ENCODE data around the gene RCBTB1. TPM values are rescaled to one million over a fixed set of nuclear protein-coding genes. Genes with fewer than 3 reads are reported as not detected.

The RCBTB1 gene
- total RNA-seq, 1 experiment from 2014 or later = 14.8 TPM

GRCh38 chr13:49532593-49532992 is 52.8 kb downstream of the RCBTB1 start:
- H3K27ac ChIP-seq (ENCODE audit: low read length) = no peak overlapping the region
- H3K4me1 ChIP-seq (ENCODE audit: control insufficient read depth, insufficient read depth, low read length) = no peaks in the 10 kb centered on the region
- H3K27me3 ChIP-seq (ENCODE audit: control insufficient read depth, insufficient read depth, low read length) = no peaks in the 10 kb centered on the region
- intact Hi-C loops (cut with micrococcal nuclease; ENCODE audit: unreplicated experiment) = no loop called here
- H3K9me3 ChIP-seq (ENCODE audit: control insufficient read depth, insufficient read depth, low read depth, low read length) = no peaks in the 10 kb centered on the region
- no peaks in the 10 kb centered on the region; the same call in 1 of the 2 replicates for H3K36me3 ChIP-seq (ENCODE audit: control insufficient read depth, insufficient read depth, low read length)
- in situ Hi-C loops (cut with HindIII; ENCODE audit: low pct_unique_long_range_greater_than_20kb, low sequenced_read_pairs) = no loop called here
- H3K4me3 ChIP-seq (ENCODE audit: low read depth in 2 of 2, low read length in 2 of 2) = no peak overlapping the region
- ATAC-seq (no peak), DNase-seq (ENCODE audit: low read depth, low spot score) (no peak)
- ChIA-PET POLR2A (no interaction called here), CTCF (no interaction called here)
- TF ChIP-seq REST (IDR thresholded peaks at IDR 0.05; ENCODE audit: insufficient read depth in 1 of 2, low read depth in 2 of 2, low read length in 1 of 2) = no peak
- TF ChIP-seq TCF7L2 (IDR thresholded peaks at IDR 0.05; ENCODE audit: low read depth, low read length) = no peak
- no peak for TF ChIP-seq SIN3A (IDR thresholded peaks at IDR 0.05; ENCODE audit: borderline replicate concordance, insufficient read depth, low read depth, low read length)
- no TSS peak for BruUV-seq (replicated peaks)

GRCh38 chr13:49530457-49530856 is 54.9 kb downstream of the RCBTB1 start:
- Histone ChIP-seq H3K9me3 (ENCODE audit: control insufficient read depth, insufficient read depth, low read depth, low read length) (no peaks in the 10 kb centered on the region), H3K36me3 (ENCODE audit: control insufficient read depth, insufficient read depth, low read length) (no peaks in the 10 kb centered on the region; the same call in 1 of the 2 replicates), H3K4me3 (ENCODE audit: low read depth in 2 of 2, low read length in 2 of 2) (no peak overlapping the region), H3K4me1 (ENCODE audit: control insufficient read depth, insufficient read depth, low read length) (no peaks in the 10 kb centered on the region), H3K27me3 (ENCODE audit: control insufficient read depth, insufficient read depth, low read length) (no peaks in the 10 kb centered on the region), H3K27ac (ENCODE audit: low read length) (no peak overlapping the region)
- TF ChIP-seq TCF7L2 (IDR thresholded peaks at IDR 0.05; ENCODE audit: low read depth, low read length) = no peak
- TF ChIP-seq CTCF (IDR thresholded peaks at IDR 0.05) = no peak
- TF ChIP-seq REST (IDR thresholded peaks at IDR 0.05; ENCODE audit: insufficient read depth in 1 of 2, low read depth in 2 of 2, low read length in 1 of 2) = no peak
- TF ChIP-seq POLR2AphosphoS5 (IDR thresholded peaks at IDR 0.05; ENCODE audit: low read depth, low read length) = no peak
- no peak for TF ChIP-seq SIN3A (IDR thresholded peaks at IDR 0.05; ENCODE audit: borderline replicate concordance, insufficient read depth, low read depth, low read length)
- ATAC-seq (no peak), DNase-seq (ENCODE audit: low read depth, low spot score) (no peak)
- intact Hi-C loops (cut with micrococcal nuclease; ENCODE audit: unreplicated experiment) (no loop called here), in situ Hi-C loops (cut with HindIII; ENCODE audit: low pct_unique_long_range_greater_than_20kb, low sequenced_read_pairs) (no loop called here)
- ChIA-PET CTCF (no interaction called here), POLR2A (no interaction called here)
- no TSS peak for BruUV-seq (replicated peaks)
